ENCODE results near the gene TMPRSS4. TPM values are rescaled to one million over a fixed set of nuclear protein-coding genes. Genes with fewer than 3 reads are reported as not detected.

TMPRSS4 gene
- total RNA-seq, 1 donor from 2014 or later = not detected

GRCh38 chr11:118168316-118168715 is 91.4 kb downstream of the TMPRSS4 start:
- peaks cover 81% of the 10 kb centered on the region for H3K27me3 Mint-ChIP-seq (ENCODE audit: low read depth, unreplicated experiment)
- FAIRE-seq = no peak

GRCh38 chr11:118168751-118169150 is 91.9 kb downstream of the TMPRSS4 start:
- H3K9me3 ChIP-seq (ENCODE audit: insufficient read depth, low read depth, low read length) = no peaks in the 10 kb centered on the region
- Mint-ChIP-seq H3K36me3 (ENCODE audit: low read depth, unreplicated experiment) (no peaks in the 10 kb centered on the region), H3K4me1 (ENCODE audit: low read depth, unreplicated experiment) (no peaks in the 10 kb centered on the region), H3K9me3 (ENCODE audit: unreplicated experiment) (no peaks in the 10 kb centered on the region), H3K27ac (ENCODE audit: unreplicated experiment) (no peak overlapping the region), H3K4me3 (ENCODE audit: unreplicated experiment) (peak overlapping the region; percentile 47), H3K27me3 (ENCODE audit: low read depth, unreplicated experiment) (peaks cover 81% of the 10 kb centered on the region)
- no peaks in the 10 kb centered on the region for H4K20me1 ChIP-seq (ENCODE audit: insufficient read depth, low read length)
- no peak overlapping the region for H3K9ac ChIP-seq (ENCODE audit: low read length)
- TF ChIP-seq CTCF (IDR thresholded peaks at IDR 0.05; ENCODE audit: insufficient read depth, low read depth, low read length) = no peak
- TF ChIP-seq EZH2 (IDR thresholded peaks at IDR 0.05; ENCODE audit: insufficient read depth, low read length) = no peak
- H3K27me3 ChIP-seq (ENCODE audit: insufficient read depth, low read length) = peaks cover 28% of the 10 kb centered on the region
- no peak overlapping the region for H2AFZ ChIP-seq (ENCODE audit: low read depth, low read length)
- H3K4me2 ChIP-seq (ENCODE audit: low read length) = no peak overlapping the region
- FAIRE-seq (no peak), DNase-seq (ENCODE audit: low read depth) (no peak)
- no peaks in the 10 kb centered on the region for H3K4me1 ChIP-seq (ENCODE audit: insufficient read depth, low read length)
- H3K27ac ChIP-seq (ENCODE audit: low read depth, low read length) = no peak overlapping the region
- no peak overlapping the region for H3K4me3 ChIP-seq (ENCODE audit: insufficient read depth, low read depth, low read length)
- H3K79me2 ChIP-seq (ENCODE audit: insufficient read depth, low read length) = no peaks in the 10 kb centered on the region
- H3K36me3 ChIP-seq (ENCODE audit: insufficient read depth, low read length) = no peaks in the 10 kb centered on the region

More at GRCh38 chr11:118168316-118168715, 91.4 kb downstream of the TMPRSS4 start:
- Histone ChIP-seq H3K36me3 (ENCODE audit: insufficient read depth, low read length) (no peaks in the 10 kb centered on the region), H3K9ac (ENCODE audit: low read length) (no peak overlapping the region), H3K9me3 (ENCODE audit: insufficient read depth, low read depth, low read length) (no peaks in the 10 kb centered on the region), H4K20me1 (ENCODE audit: insufficient read depth, low read length) (no peaks in the 10 kb centered on the region), H3K4me3 (ENCODE audit: insufficient read depth, low read depth, low read length) (no peak overlapping the region), H2AFZ (ENCODE audit: low read depth, low read length) (no peak overlapping the region), H3K27me3 (ENCODE audit: insufficient read depth, low read length) (peaks cover 29% of the 10 kb centered on the region), H3K4me2 (ENCODE audit: low read length) (no peak overlapping the region), H3K79me2 (ENCODE audit: insufficient read depth, low read length) (no peaks in the 10 kb centered on the region), H3K4me1 (ENCODE audit: insufficient read depth, low read length) (no peaks in the 10 kb centered on the region), H3K27ac (ENCODE audit: low read depth, low read length) (no peak overlapping the region)
- no peak for DNase-seq (ENCODE audit: low read depth)
- Mint-ChIP-seq H3K36me3 (ENCODE audit: low read depth, unreplicated experiment) (no peaks in the 10 kb centered on the region), H3K4me1 (ENCODE audit: low read depth, unreplicated experiment) (no peaks in the 10 kb centered on the region), H3K4me3 (ENCODE audit: unreplicated experiment) (peak overlapping the region; percentile 47), H3K27ac (ENCODE audit: unreplicated experiment) (no peak overlapping the region), H3K9me3 (ENCODE audit: unreplicated experiment) (no peaks in the 10 kb centered on the region)
- TF ChIP-seq EZH2 (IDR thresholded peaks at IDR 0.05; ENCODE audit: insufficient read depth, low read length) = no peak
- no peak for TF ChIP-seq CTCF (IDR thresholded peaks at IDR 0.05; ENCODE audit: insufficient read depth, low read depth, low read length)

- Histone ChIP-seq H3K9ac (ENCODE audit: low read length) (no peak overlapping the region), H3K36me3 (ENCODE audit: insufficient read depth, low read length) (no peaks in the 10 kb centered on the region), H2AFZ (ENCODE audit: low read depth, low read length) (no peak overlapping the region), H3K4me1 (ENCODE audit: insufficient read depth, low read length) (no peaks in the 10 kb centered on the region), H3K9me3 (ENCODE audit: insufficient read depth, low read depth, low read length) (no peaks in the 10 kb centered on the region), H3K4me2 (ENCODE audit: low read length) (no peak overlapping the region), H4K20me1 (ENCODE audit: insufficient read depth, low read length) (no peaks in the 10 kb centered on the region), H3K4me3 (ENCODE audit: insufficient read depth, low read depth, low read length) (no peak overlapping the region), H3K79me2 (ENCODE audit: insufficient read depth, low read length) (no peaks in the 10 kb centered on the region), H3K27me3 (ENCODE audit: insufficient read depth, low read length) (peaks cover 24% of the 10 kb centered on the region), H3K27ac (ENCODE audit: low read depth, low read length) (no peak overlapping the region)
- Mint-ChIP-seq H3K4me3 (ENCODE audit: unreplicated experiment) (no peak overlapping the region), H3K9me3 (ENCODE audit: unreplicated experiment) (no peaks in the 10 kb centered on the region), H3K27ac (ENCODE audit: unreplicated experiment) (no peak overlapping the region), H3K36me3 (ENCODE audit: low read depth, unreplicated experiment) (no peaks in the 10 kb centered on the region), H3K27me3 (ENCODE audit: low read depth, unreplicated experiment) (peaks cover 78% of the 10 kb centered on the region), H3K4me1 (ENCODE audit: low read depth, unreplicated experiment) (no peaks in the 10 kb centered on the region)
- no peak for DNase-seq (ENCODE audit: low read depth)
- no peak for TF ChIP-seq EZH2 (IDR thresholded peaks at IDR 0.05; ENCODE audit: insufficient read depth, low read length)
- no peak for TF ChIP-seq CTCF (IDR thresholded peaks at IDR 0.05; ENCODE audit: insufficient read depth, low read depth, low read length)
- FAIRE-seq = no peak
These were observed 92.6 kb downstream of the TMPRSS4 start for GRCh38 chr11:118169300-118170140.

Data from astrocyte (in vitro differentiated cells and primary cell).